Measurements from ENCODE around the gene SEC22A.

DNA sequence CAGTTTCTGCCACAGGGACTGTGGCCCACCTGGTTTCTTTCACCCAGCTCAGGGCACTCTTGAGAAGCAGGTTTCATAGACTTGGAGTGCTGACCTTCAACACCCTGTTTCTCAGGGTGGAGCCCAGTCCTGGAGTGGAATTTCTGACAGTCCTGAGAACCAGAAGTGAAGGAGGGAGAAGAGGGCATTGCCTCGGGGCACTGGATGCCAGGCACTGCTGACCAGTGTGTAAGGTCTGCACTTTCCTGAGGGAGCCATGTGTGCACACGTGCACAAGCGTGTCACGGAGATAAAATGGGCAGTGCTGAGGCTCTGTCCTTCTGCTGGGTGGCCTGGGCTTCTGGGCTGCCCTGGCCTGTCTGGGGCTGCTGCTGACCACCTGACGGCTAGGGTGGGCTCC, 118.5 kb downstream of the SEC22A start:
- no peak for TF ChIP-seq KAT8 (CRISPR knock-in tag; IDR thresholded peaks at IDR 0.05)
- no peak for TF ChIP-seq HMGA1 (CRISPR knock-in tag; conservative IDR thresholded peaks at IDR 0.05)
- TF ChIP-seq, protein P1, sequence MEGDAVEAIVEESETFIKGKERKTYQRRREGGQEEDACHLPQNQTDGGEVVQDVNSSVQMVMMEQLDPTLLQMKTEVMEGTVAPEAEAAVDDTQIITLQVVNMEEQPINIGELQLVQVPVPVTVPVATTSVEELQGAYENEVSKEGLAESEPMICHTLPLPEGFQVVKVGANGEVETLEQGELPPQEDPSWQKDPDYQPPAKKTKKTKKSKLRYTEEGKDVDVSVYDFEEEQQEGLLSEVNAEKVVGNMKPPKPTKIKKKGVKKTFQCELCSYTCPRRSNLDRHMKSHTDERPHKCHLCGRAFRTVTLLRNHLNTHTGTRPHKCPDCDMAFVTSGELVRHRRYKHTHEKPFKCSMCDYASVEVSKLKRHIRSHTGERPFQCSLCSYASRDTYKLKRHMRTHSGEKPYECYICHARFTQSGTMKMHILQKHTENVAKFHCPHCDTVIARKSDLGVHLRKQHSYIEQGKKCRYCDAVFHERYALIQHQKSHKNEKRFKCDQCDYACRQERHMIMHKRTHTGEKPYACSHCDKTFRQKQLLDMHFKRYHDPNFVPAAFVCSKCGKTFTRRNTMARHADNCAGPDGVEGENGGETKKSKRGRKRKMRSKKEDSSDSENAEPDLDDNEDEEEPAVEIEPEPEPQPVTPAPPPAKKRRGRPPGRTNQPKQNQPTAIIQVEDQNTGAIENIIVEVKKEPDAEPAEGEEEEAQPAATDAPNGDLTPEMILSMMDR (CRISPR knock-in tag; IDR thresholded peaks at IDR 0.05), result no peak
- TF ChIP-seq, protein P2, sequence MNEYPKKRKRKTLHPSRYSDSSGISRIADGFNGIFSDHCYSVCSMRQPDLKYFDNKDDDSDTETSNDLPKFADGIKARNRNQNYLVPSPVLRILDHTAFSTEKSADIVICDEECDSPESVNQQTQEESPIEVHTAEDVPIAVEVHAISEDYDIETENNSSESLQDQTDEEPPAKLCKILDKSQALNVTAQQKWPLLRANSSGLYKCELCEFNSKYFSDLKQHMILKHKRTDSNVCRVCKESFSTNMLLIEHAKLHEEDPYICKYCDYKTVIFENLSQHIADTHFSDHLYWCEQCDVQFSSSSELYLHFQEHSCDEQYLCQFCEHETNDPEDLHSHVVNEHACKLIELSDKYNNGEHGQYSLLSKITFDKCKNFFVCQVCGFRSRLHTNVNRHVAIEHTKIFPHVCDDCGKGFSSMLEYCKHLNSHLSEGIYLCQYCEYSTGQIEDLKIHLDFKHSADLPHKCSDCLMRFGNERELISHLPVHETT (CRISPR knock-in tag; conservative IDR thresholded peaks at IDR 0.05), result no peak
- TF ChIP-seq, protein P3, sequence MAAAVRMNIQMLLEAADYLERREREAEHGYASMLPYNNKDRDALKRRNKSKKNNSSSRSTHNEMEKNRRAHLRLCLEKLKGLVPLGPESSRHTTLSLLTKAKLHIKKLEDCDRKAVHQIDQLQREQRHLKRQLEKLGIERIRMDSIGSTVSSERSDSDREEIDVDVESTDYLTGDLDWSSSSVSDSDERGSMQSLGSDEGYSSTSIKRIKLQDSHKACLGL (CRISPR knock-in tag; IDR thresholded peaks at IDR 0.05), result no peak
- TF ChIP-seq ZNF879 (CRISPR knock-in tag; IDR thresholded peaks at IDR 0.05), result no peak
- no peak for TF ChIP-seq GPN1 (CRISPR knock-in tag; IDR thresholded peaks at IDR 0.05; ENCODE audit: borderline replicate concordance)
- TF ChIP-seq, protein P4, sequence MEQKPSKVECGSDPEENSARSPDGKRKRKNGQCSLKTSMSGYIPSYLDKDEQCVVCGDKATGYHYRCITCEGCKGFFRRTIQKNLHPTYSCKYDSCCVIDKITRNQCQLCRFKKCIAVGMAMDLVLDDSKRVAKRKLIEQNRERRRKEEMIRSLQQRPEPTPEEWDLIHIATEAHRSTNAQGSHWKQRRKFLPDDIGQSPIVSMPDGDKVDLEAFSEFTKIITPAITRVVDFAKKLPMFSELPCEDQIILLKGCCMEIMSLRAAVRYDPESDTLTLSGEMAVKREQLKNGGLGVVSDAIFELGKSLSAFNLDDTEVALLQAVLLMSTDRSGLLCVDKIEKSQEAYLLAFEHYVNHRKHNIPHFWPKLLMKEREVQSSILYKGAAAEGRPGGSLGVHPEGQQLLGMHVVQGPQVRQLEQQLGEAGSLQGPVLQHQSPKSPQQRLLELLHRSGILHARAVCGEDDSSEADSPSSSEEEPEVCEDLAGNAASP (CRISPR knock-in tag; IDR thresholded peaks at IDR 0.05; ENCODE audit: borderline replicate concordance), result no peak
- TF ChIP-seq, protein P5, sequence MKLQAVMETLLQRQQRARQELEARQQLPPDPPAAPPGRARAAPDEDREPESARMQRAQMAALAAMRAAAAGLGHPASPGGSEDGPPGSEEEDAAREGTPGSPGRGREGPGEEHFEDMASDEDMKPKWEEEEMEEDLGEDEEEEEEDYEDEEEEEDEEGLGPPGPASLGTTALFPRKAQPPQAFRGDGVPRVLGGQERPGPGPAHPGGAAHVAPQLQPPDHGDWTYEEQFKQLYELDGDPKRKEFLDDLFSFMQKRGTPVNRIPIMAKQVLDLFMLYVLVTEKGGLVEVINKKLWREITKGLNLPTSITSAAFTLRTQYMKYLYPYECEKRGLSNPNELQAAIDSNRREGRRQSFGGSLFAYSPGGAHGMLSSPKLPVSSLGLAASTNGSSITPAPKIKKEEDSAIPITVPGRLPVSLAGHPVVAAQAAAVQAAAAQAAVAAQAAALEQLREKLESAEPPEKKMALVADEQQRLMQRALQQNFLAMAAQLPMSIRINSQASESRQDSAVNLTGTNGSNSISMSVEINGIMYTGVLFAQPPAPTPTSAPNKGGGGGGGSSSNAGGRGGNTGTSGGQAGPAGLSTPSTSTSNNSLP (IDR thresholded peaks at IDR 0.05; ENCODE audit: low read depth, low read length), result no peak
- no peak for TF ChIP-seq CREB1 (IDR thresholded peaks at IDR 0.05)
- TF ChIP-seq CREB1 (CRISPR knock-in tag; IDR thresholded peaks at IDR 0.05), result no peak
- TF ChIP-seq, protein P6, sequence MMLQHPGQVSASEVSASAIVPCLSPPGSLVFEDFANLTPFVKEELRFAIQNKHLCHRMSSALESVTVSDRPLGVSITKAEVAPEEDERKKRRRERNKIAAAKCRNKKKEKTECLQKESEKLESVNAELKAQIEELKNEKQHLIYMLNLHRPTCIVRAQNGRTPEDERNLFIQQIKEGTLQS (CRISPR knock-in tag; IDR thresholded peaks at IDR 0.05), result no peak
- no peak for TF ChIP-seq NR2C2 (CRISPR knock-in tag; IDR thresholded peaks at IDR 0.05; ENCODE audit: borderline replicate concordance)
- TF ChIP-seq, protein P7, sequence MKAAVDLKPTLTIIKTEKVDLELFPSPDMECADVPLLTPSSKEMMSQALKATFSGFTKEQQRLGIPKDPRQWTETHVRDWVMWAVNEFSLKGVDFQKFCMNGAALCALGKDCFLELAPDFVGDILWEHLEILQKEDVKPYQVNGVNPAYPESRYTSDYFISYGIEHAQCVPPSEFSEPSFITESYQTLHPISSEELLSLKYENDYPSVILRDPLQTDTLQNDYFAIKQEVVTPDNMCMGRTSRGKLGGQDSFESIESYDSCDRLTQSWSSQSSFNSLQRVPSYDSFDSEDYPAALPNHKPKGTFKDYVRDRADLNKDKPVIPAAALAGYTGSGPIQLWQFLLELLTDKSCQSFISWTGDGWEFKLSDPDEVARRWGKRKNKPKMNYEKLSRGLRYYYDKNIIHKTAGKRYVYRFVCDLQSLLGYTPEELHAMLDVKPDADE (CRISPR knock-in tag; IDR thresholded peaks at IDR 0.05), result no peak
- TF ChIP-seq, protein P8, sequence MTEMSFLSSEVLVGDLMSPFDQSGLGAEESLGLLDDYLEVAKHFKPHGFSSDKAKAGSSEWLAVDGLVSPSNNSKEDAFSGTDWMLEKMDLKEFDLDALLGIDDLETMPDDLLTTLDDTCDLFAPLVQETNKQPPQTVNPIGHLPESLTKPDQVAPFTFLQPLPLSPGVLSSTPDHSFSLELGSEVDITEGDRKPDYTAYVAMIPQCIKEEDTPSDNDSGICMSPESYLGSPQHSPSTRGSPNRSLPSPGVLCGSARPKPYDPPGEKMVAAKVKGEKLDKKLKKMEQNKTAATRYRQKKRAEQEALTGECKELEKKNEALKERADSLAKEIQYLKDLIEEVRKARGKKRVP (CRISPR knock-in tag; IDR thresholded peaks at IDR 0.05), result no peak
